Endothelial cell of umbilical vein (primary cell): ENCODE data around the gene ABHD8. TPM values are rescaled to one million over a fixed set of nuclear protein-coding genes. Genes with fewer than 3 reads are reported as not detected.

Experiments
- BruUV-seq: library from RNA; stranded (reverse); fragments of 400-500 nt; replicated peaks from 2 replicates; lab custom pipeline; 2021; lab: Mats Ljungman, UMichigan
- CTCF ChIA-PET: fragments of 300-600, 350-600 bp; sonication (Branson Sonifier 250); formaldehyde crosslinking; loops from one replicate; lab custom pipeline; 2021; ENCODE audit warnings: antibody characterized with exemption, inconsistent platforms; lab: Charles Lee
- POLR2A ChIA-PET: fragments of 300-600, 350-600 bp; sonication (Branson Sonifier 250); formaldehyde crosslinking; loops from one replicate; lab custom pipeline; 2021; ENCODE audit warnings: antibody characterized with exemption, inconsistent platforms; lab: Charles Lee
- DNase-seq: peaks from one replicate; pipeline ENCODE4 v3.0.0-alpha.2; 2011; ENCODE audit warnings: low read depth, low spot score
- FAIRE-seq: peaks from 2 replicates; lab custom pipeline; 2011; peaks lifted over from hg19 to GRCh38; lab: Jason Lieb, UNC
- H2AFZ ChIP-seq: 2 replicates; pipeline ENCODE4 v1.6.0; 2012; ENCODE audit warnings: low read depth, low read length, control low read depth, inconsistent platforms
- H3K27ac ChIP-seq: 2 replicates; pipeline ENCODE4 v1.5.1; 2011; ENCODE audit warnings: low read depth, mild to moderate bottlenecking, control low read depth, low read length, moderate library complexity; ENCODE audit not compliant: insufficient read depth
- H3K27me3 ChIP-seq, 2 experiments: 2 replicates each; pipeline versions ENCODE4 v1.6.0 to v1.6.1; 2011; ENCODE audit warnings: low read length in 2 of 2, mixed read lengths in 1 of 2; ENCODE audit not compliant: control insufficient read depth in 2 of 2, insufficient read depth in 2 of 2
- H3K36me3 ChIP-seq, 2 experiments: 2 replicates in 1 of 2; 3 replicates in 1 of 2; pipeline ENCODE4 v1.5.1; 2011; ENCODE audit warnings: low read length in 2 of 2, mild to moderate bottlenecking in 1 of 2, moderate library complexity in 1 of 2; ENCODE audit not compliant: control insufficient read depth in 2 of 2, insufficient read depth in 2 of 2; ENCODE audit errors: extremely low read depth in 1 of 2
- H3K4me1 ChIP-seq: 3 replicates; pipeline ENCODE4 v1.5.1; 2011; ENCODE audit warnings: mild to moderate bottlenecking, low read length; ENCODE audit not compliant: control insufficient read depth, insufficient read depth; ENCODE audit errors: extremely low read depth
- H3K4me2 ChIP-seq: 2 replicates; pipeline ENCODE4 v1.6.1; 2011; ENCODE audit warnings: low read length, control low read depth, mixed read lengths; ENCODE audit not compliant: insufficient read depth
- H3K4me3 ChIP-seq, 3 experiments: fragments of 200-600 bp in 1 of 3; sonication (generic), shearing (Covaris generic) in 1 of 3; replicated peaks in 1 of 3; 2 replicates each; pipeline ENCODE4 v1.5.1; 2011 to 2016; ENCODE audit warnings: control low read depth in 3 of 3, low read length in 3 of 3, mild to moderate bottlenecking in 2 of 3, inconsistent platforms in 1 of 3, low read depth in 1 of 3, moderate library complexity in 1 of 3; ENCODE audit not compliant: insufficient read depth in 1 of 3
- H3K79me2 ChIP-seq: 2 replicates; pipeline ENCODE4 v1.6.0; 2012; ENCODE audit warnings: low read length, inconsistent platforms; ENCODE audit not compliant: control insufficient read depth, insufficient read depth
- H3K9ac ChIP-seq: replicated peaks from 2 replicates; pipeline ENCODE3; 2011; ENCODE audit warnings: low read length, control low read depth; ENCODE audit not compliant: insufficient read depth; ENCODE audit errors: extremely low read depth
- H3K9me1 ChIP-seq: replicated peaks from 3 replicates; pipeline ENCODE4 v1.6.0; 2011; ENCODE audit warnings: mild to moderate bottlenecking, low read length; ENCODE audit not compliant: control insufficient read depth, insufficient read depth; ENCODE audit errors: extremely low read depth
- H3K9me3 ChIP-seq: replicated peaks from 2 replicates; pipeline ENCODE4 v1.5.1; 2012; ENCODE audit warnings: low read length, inconsistent platforms; ENCODE audit not compliant: control insufficient read depth, insufficient read depth
- H4K20me1 ChIP-seq: replicated peaks from 2 replicates; pipeline ENCODE3; 2011; ENCODE audit warnings: mild to moderate bottlenecking, low read length; ENCODE audit not compliant: control insufficient read depth, insufficient read depth; ENCODE audit errors: extremely low read depth
- CTCF ChIP-seq, 2 donors: IDR thresholded peaks; 1 replicate in 1 of 2; 2 replicates in 1 of 2; pipeline ENCODE4 v1.5.1; 2011; ENCODE audit warnings: low read length in 2 of 2, mild to moderate bottlenecking in 2 of 2, moderate library complexity in 2 of 2, control low read depth in 1 of 2, inconsistent platforms in 1 of 2, low read depth in 1 of 2; ENCODE audit not compliant: insufficient read depth in 1 of 2; ENCODE audit errors: extremely low read depth in 1 of 2
- EZH2 ChIP-seq: IDR thresholded peaks from 2 replicates; pipeline ENCODE4 v1.6.1; 2012; ENCODE audit warnings: borderline replicate concordance, low read depth, mild to moderate bottlenecking, moderate library complexity, low read length, inconsistent platforms; ENCODE audit not compliant: severe bottlenecking
- FOS ChIP-seq: IDR thresholded peaks from 2 replicates; pipeline ENCODE4 v1.6.1; 2011; ENCODE audit warnings: mild to moderate bottlenecking, low read length, moderate library complexity, borderline replicate concordance; ENCODE audit not compliant: insufficient read depth
- GATA2 ChIP-seq: IDR thresholded peaks from 2 replicates; pipeline ENCODE4 v1.7.0; 2011; ENCODE audit warnings: low read depth, mild to moderate bottlenecking, moderate library complexity, mixed read lengths, low read length; ENCODE audit not compliant: insufficient read length, insufficient read depth
- JUN ChIP-seq: IDR thresholded peaks from 2 replicates; pipeline ENCODE4 v1.6.1; 2011; ENCODE audit warnings: borderline replicate concordance, low read depth; ENCODE audit not compliant: insufficient read length, insufficient read depth
- MAX ChIP-seq: IDR thresholded peaks from 2 replicates; pipeline ENCODE4 v1.6.1; 2011; ENCODE audit not compliant: insufficient read depth, insufficient read length
- MYC ChIP-seq: IDR thresholded peaks from one replicate; pipeline ENCODE4 v1.6.1; 2011; ENCODE audit warnings: mild to moderate bottlenecking, low read depth, low read length
- POLR2A ChIP-seq: IDR thresholded peaks from 2 replicates; pipeline ENCODE4 v1.6.1; 2012; ENCODE audit warnings: low read depth, mild to moderate bottlenecking, control low read depth, low read length
- POLR2AphosphoS5 ChIP-seq: IDR thresholded peaks from 2 replicates; pipeline ENCODE4 v1.6.1; 2012; ENCODE audit warnings: low read depth, mild to moderate bottlenecking, control low read depth, low read length, moderate library complexity; ENCODE audit not compliant: insufficient read depth
- dilution Hi-C: fragments of 300-500 bp; cut with MboI; formaldehyde crosslinking; loops from one replicate; pipeline ENCODE4 v1.15.0; 2019; ENCODE audit warnings: low sequenced_read_pairs; ENCODE audit not compliant: extremely low pct_ligation_motif_present
- intact Hi-C: fragments of 100-400 bp; cut with micrococcal nuclease; formaldehyde crosslinking; loops from one replicate; pipeline ENCODE4 v1.10.0; 2022
- polyA plus RNA-seq, 4 experiments: library from polyadenylated mRNA; depleted of rRNA in 3 of 4; stranded (reverse) in 3 of 4; unstranded in 1 of 4; fragments of >200 nt; gene quantifications; 2 replicates each; pipeline versions ENCODE4 v1.2.1 to v1.2.3, GENCODE V29; 2011 to 2012; ENCODE audit warnings: missing spikeins in 1 of 4
- total RNA-seq: library from RNA; stranded (reverse); gene quantifications from 2 replicates; pipeline ENCODE4 v1.2.3, GENCODE V29; 2021

Gene ABHD8
- total and polyA plus RNA-seq, 2 donors (not counting 3 experiments of a cell fraction or from before 2014, with no cell fraction given) = 5.9 to 8.7 TPM

- dilution Hi-C loops = no loop called here
- no peaks in the 10 kb centered on the region for H3K79me2 ChIP-seq
- H3K4me2 ChIP-seq = no peak overlapping the region
- H4K20me1 ChIP-seq = no peaks in the 10 kb centered on the region
- H3K27ac ChIP-seq = peak overlapping the region; percentile 53
- H3K27me3 ChIP-seq = no peaks in the 10 kb centered on the region
- intact Hi-C loops = loop anchor here (2.0 kb wide), 1 partner anchor 55 kb away; no protein-coding TSS in a partner anchor
- no TSS peak for BruUV-seq
- no peaks in the 10 kb centered on the region for H3K9me3 ChIP-seq
- ChIA-PET CTCF (interaction anchor here (0.7 to 7.0 kb wide), 9 partner anchors 28 to 119 kb away, joined by 3 to 180 read pairs (median 3); partner anchors contain the start of genes BST2 and PLVAP), POLR2A (no interaction called here)
- peaks cover 27% of the 10 kb centered on the region for H3K4me1 ChIP-seq
- FAIRE-seq (peak; percentile 60), DNase-seq (peak; percentile 51)
- H3K36me3 ChIP-seq = no peaks in the 10 kb centered on the region
- H3K4me3 ChIP-seq = no peak overlapping the region
- no peaks in the 10 kb centered on the region for H3K9me1 ChIP-seq
- H2AFZ ChIP-seq = no peak overlapping the region
- H3K9ac ChIP-seq = peak overlapping the region; percentile 6
- no peak for TF ChIP-seq POLR2A
- no peak for TF ChIP-seq CTCF (IDR thresholded peaks at IDR 0.05; ENCODE audit: extremely low read depth in 1 of 2, insufficient read depth in 1 of 2, low read depth in 1 of 2, low read length in 2 of 2)
- no peak for TF ChIP-seq POLR2AphosphoS5
- no peak for TF ChIP-seq GATA2
- no peak for TF ChIP-seq EZH2
- TF ChIP-seq FOS = no peak
- TF ChIP-seq JUN = no peak
- no peak for TF ChIP-seq MYC
- TF ChIP-seq MAX = no peak
These were observed 44.1 kb upstream of the ABHD8 start for GRCh38 chr19:17347361-17347760.
